Measurements from ENCODE around the gene KRTAP8-1. TPM values are rescaled to one million over a fixed set of nuclear protein-coding genes. Genes with fewer than 3 reads are reported as not detected.

KRTAP8-1 gene
- not detected in 2 replicates for total RNA-seq (2014; rRNA removed; shearing (Covaris generic))

GRCh38 chr21:30813174-30813573 lies at the start of gene KRTAP8-1:
Gene KRTAP8-1 (minus strand): TSS chr21:30813274. CDS start chr21:30813220, 54 bp downstream.

DNA sequence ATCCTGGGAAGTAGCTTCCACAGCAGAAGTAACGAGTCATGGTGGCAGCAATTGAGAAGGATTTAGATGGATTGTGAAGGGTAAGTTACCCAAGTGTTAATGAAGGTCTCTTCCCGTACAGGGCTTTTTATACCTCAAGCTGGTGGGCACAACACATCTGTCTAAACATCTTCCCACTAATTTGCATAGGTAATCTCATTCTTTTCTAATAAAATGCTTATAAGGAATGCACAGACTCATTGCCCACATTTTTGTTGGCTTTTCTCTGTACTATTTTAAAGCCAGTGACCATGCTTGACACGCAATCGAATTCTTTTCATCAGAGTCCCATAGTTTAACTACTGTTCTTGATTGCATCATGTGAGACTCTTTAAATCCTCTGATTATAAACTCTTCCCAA lies 16.6 kb upstream of the KRTAP8-1 start, which contains the start of gene KRTAP7-1:
TSS of gene KRTAP7-1 (minus strand) at position 101 of the 400 bp plus-strand sequence. CDS start at position 40, 61 bp downstream.

Small RNAs within 50 kb of the gene (small RNA-seq; reads per million reads assigned to genes)
- not detected for gene AP000244.1
- gene KRTAP8-2P, result not detected
- gene KRTAP8-3P, result not detected

Other genes with a start within 250 kb of the KRTAP8-1 start
- gene KRTAP22-2, start 222.9 kb downstream of the KRTAP8-1 start, total RNA-seq (2014; rRNA removed; shearing (Covaris generic)), result not detected in 2 replicates
- not detected in 2 replicates for gene KRTAP6-3, start 220.8 kb downstream of the KRTAP8-1 start, total RNA-seq (2014; rRNA removed; shearing (Covaris generic))
- not detected in 2 replicates for gene KRTAP6-2, start 214.4 kb downstream of the KRTAP8-1 start, total RNA-seq (2014; rRNA removed; shearing (Covaris generic))
- gene KRTAP22-1, start 212.2 kb downstream of the KRTAP8-1 start, total RNA-seq (2014; rRNA removed; shearing (Covaris generic)), result not detected in 2 replicates
- not detected in 2 replicates for gene KRTAP6-1, start 199.3 kb downstream of the KRTAP8-1 start, total RNA-seq (2014; rRNA removed; shearing (Covaris generic))
- not detected in 2 replicates for gene KRTAP20-1, start 196.8 kb downstream of the KRTAP8-1 start, total RNA-seq (2014; rRNA removed; shearing (Covaris generic))
- not detected in 2 replicates for gene KRTAP20-4, start 192.6 kb downstream of the KRTAP8-1 start, total RNA-seq (2014; rRNA removed; shearing (Covaris generic))
- 1.5 TPM in 1 of 2 replicates, not detected in the other for gene KRTAP20-2, start 178.1 kb downstream of the KRTAP8-1 start, total RNA-seq (2014; rRNA removed; shearing (Covaris generic))
- gene KRTAP20-3, start 170.4 kb downstream of the KRTAP8-1 start, total RNA-seq (2014; rRNA removed; shearing (Covaris generic)), result not detected in 2 replicates
- gene KRTAP21-3, start 94.5 kb downstream of the KRTAP8-1 start, total RNA-seq (2014; rRNA removed; shearing (Covaris generic)), result not detected in 2 replicates
- not detected in 2 replicates for gene KRTAP21-2, start 66.0 kb downstream of the KRTAP8-1 start, total RNA-seq (2014; rRNA removed; shearing (Covaris generic))
- gene KRTAP21-1, start 57.8 kb downstream of the KRTAP8-1 start, total RNA-seq (2014; rRNA removed; shearing (Covaris generic)), result not detected in 2 replicates
- not detected in 2 replicates for gene KRTAP7-1, start 16.5 kb upstream of the KRTAP8-1 start, total RNA-seq (2014; rRNA removed; shearing (Covaris generic))
- not detected in 2 replicates for gene KRTAP11-1, start 68.3 kb upstream of the KRTAP8-1 start, total RNA-seq (2014; rRNA removed; shearing (Covaris generic))
- not detected in 2 replicates for gene KRTAP19-8, start 225.2 kb upstream of the KRTAP8-1 start, total RNA-seq (2014; rRNA removed; shearing (Covaris generic))

Data from A375 (cell line).